ENCODE measurements around the gene NTN1. TPM values are rescaled to one million over a fixed set of nuclear protein-coding genes. Genes with fewer than 3 reads are reported as not detected.

NTN1 gene
- total RNA-seq = 10 to 100 TPM in 7 of 9 donors, 1 to 10 TPM in 2; 9.3 to 25.8 (median 19.2) TPM
- 10 to 100 TPM in 1 of 2 donors, 1 to 10 TPM in 1; 9.6 to 16.6 TPM for polyA plus RNA-seq
- long read RNA-seq, donor 1, partial matches to known transcripts = 0 of 9 reads
- long read RNA-seq, donor 1, other reads (novel, unspliced or antisense) = 9 of 9 reads
- long read RNA-seq, donor 2, partial matches to known transcripts = 1 of 50 reads
- long read RNA-seq, donor 2, other reads (novel, unspliced or antisense) = 49 of 50 reads
- long read RNA-seq, donor 3, partial matches to known transcripts = 1 of 9 reads
- long read RNA-seq, donor 3, other reads (novel, unspliced or antisense) = 8 of 9 reads

DNA sequence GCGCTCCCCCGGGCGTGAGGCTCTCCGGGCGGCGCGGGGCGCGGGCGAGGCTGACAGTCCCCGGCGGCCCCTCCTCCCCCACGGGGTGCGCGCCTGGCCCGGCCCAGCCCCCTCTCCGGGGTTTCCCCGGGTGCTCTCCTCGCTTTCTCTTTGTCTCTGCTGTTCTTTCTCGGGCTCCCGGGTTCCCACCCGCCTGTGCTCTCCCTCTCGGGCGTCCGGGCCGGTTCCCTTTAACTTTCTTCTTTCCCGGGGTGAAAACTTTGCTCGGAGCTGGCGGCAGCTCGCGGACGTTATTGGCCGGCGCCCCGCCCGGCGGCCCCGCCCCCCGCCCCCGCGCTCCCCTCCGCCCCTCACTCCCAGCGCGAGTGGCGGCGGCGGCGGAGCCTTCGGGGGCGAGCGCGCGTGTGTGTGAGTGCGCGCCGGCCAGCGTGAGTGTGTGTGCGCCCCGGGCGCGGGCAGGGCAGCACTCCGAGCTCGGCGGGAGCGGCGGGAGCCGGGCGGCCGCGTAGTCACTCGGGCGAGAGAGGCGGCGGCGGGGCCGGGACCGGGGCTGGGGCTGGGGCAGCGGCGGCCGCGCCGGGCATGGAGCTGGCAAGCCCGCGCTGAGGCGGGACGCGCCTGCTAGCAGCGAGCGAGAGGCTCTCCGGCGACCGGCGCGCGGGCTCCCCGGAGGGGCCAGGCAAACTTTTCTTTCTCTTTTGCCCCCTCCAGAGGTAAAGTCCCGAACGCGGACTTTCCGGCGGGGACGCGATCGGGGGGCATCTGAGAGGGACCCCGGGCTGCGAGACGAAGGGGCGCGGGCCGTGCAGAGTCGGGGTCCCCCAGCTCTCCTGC lies at the start of gene NTN1:
TSS of gene NTN1 (plus strand) at position 353 of the 834 bp plus-strand sequence. CDS start 864 bp downstream, outside the sequence.
- Histone ChIP-seq H3K36me3 (no peaks in the 10 kb centered on the region), H3K27ac (peak within 1 kb of the TSS; percentile 13 to 86 (median 76)), H3K27me3 (peaks cover 0 to 79% (median 29%) of the 10 kb centered on the region in 9 donors), H3K4me1 (peaks cover 0 to 46% (median 22%) of the 10 kb centered on the region in 12 donors), H3K4me3 (peak within 1 kb of the TSS; percentile 49 to 88 (median 70)), H3K9me3 (no peaks in the 10 kb centered on the region)
- intact Hi-C loops (cut with DNase I) = loop anchor here in 1 of 10 donors (2.0 kb wide), 1 partner anchor 219 kb away; no protein-coding TSS in a partner anchor
- 1% methylated on average over 47 to 111 of the region's 111 CpGs for WGBS, 4 donors
- ATAC-seq (peak in 3 of 4 donors; percentile 81 to 85 (median 84)), DNase-seq (peak; percentile 54 to 70 (median 56))
- TF ChIP-seq, protein P1, sequence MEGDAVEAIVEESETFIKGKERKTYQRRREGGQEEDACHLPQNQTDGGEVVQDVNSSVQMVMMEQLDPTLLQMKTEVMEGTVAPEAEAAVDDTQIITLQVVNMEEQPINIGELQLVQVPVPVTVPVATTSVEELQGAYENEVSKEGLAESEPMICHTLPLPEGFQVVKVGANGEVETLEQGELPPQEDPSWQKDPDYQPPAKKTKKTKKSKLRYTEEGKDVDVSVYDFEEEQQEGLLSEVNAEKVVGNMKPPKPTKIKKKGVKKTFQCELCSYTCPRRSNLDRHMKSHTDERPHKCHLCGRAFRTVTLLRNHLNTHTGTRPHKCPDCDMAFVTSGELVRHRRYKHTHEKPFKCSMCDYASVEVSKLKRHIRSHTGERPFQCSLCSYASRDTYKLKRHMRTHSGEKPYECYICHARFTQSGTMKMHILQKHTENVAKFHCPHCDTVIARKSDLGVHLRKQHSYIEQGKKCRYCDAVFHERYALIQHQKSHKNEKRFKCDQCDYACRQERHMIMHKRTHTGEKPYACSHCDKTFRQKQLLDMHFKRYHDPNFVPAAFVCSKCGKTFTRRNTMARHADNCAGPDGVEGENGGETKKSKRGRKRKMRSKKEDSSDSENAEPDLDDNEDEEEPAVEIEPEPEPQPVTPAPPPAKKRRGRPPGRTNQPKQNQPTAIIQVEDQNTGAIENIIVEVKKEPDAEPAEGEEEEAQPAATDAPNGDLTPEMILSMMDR (IDR thresholded peaks at IDR 0.05) = no peak
- no peak for TF ChIP-seq POLR2A (IDR thresholded peaks at IDR 0.05)

DNA sequence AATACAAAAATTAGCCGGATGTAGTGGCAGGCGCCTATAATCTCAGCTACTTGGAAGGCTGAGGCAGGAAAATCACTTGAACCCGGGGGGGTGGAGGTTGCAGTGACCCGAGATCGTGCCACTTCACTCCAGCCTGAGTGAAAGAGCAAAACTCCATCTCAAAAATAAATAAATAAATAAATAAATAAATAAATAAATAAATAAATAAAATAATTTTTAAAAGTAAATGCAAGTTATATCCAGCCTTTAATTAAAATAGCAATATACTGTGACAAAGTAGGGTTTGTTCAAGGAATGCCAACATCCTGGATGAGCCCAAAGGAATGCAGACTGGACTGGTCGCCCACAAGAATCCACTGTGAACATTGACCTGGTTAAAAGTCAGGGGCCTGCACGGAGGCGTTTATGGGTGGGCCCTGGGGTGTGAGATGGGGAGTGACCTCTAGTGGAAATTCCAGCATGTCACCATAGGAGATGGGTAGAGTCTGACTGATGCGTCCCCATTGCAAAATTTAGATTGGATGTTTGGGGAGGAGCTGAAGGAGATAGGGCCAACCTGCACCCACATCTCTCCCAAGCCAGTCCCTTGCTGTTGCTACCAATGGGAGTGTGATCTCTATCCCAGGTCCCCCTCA lies 46.1 kb upstream of the NTN1 start:
- WGBS, 4 donors = 83 to 86% (median 85%) methylated on average over 9 of the region's 9 CpGs
- Histone ChIP-seq H3K27me3 (peaks cover 0 to 7% (median 0%) of the 10 kb centered on the region in 9 donors), H3K9me3 (peaks cover 0 to 8% (median 0%) of the 10 kb centered on the region in 12 donors), H3K4me1 (no peaks in the 10 kb centered on the region), H3K27ac (no peak overlapping the region), H3K36me3 (no peaks in the 10 kb centered on the region), H3K4me3 (no peak overlapping the region)
- no peak for TF ChIP-seq POLR2A (IDR thresholded peaks at IDR 0.05)
- TF ChIP-seq, protein P1 (IDR thresholded peaks at IDR 0.05) = no peak
- DNase-seq (no peak), ATAC-seq (no peak)
- intact Hi-C loops (cut with DNase I) = no loop called here

DNA sequence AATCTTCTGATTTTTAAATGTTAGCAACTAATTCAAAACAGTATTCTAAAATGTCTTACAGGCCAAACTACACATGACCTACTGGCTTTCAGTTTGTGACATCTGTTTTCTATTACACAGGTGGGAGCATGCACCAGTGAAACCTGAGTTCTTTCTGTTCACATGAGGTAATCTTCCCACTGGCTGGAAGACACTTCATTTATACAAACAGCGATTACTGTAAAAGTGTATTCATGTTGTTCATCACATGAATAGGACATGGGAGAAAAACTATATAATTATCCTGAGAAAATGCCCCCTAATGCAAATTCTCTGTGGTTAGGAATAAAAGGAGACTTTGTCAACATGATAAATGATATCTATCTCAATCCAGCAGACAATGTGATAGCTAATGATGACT lies 44.7 kb upstream of the NTN1 start:
- no peak overlapping the region for H3K27ac ChIP-seq
- no peak overlapping the region for H3K4me3 ChIP-seq
- no peaks in the 10 kb centered on the region for H3K4me1 ChIP-seq
- DNase-seq = no peak
- peaks cover 0 to 8% (median 0%) of the 10 kb centered on the region in 12 donors for H3K9me3 ChIP-seq
- no peak for TF ChIP-seq POLR2A (IDR thresholded peaks at IDR 0.05)
- TF ChIP-seq, protein P1 (IDR thresholded peaks at IDR 0.05) = no peak
- no peak for ATAC-seq
- WGBS, 4 donors = 93 to 97% (median 96%) methylated on average over 1 of the region's 1 CpG
- intact Hi-C loops (cut with DNase I) = no loop called here
- peaks cover 0 to 7% (median 0%) of the 10 kb centered on the region in 9 donors for H3K27me3 ChIP-seq
- H3K36me3 ChIP-seq = no peaks in the 10 kb centered on the region

Data from heart left ventricle (tissue), 16 donors.